Brain microvascular endothelial cell (primary cell): Measurements from ENCODE around the gene ALPL.

ENCODE experiments used
- DNase-seq: peaks from one replicate; pipeline ENCODE4 v3.0.0-alpha.2; 2020
- H3K27ac ChIP-seq: fragments of 250-450 bp; sonication (Bioruptor Pico); 2 replicates; pipeline ENCODE4 v1.5.1; 2020; ENCODE audit warnings: mild to moderate bottlenecking, moderate library complexity
- H3K27me3 ChIP-seq: fragments of 250-450 bp; sonication (Bioruptor Pico); replicated peaks from 2 replicates; pipeline ENCODE4 v1.5.1; 2020; ENCODE audit warnings: mild to moderate bottlenecking
- H3K36me3 ChIP-seq: fragments of 250-450 bp; sonication (Bioruptor Pico); replicated peaks from 2 replicates; pipeline ENCODE4 v1.5.1; 2020; ENCODE audit warnings: mild to moderate bottlenecking
- H3K4me3 ChIP-seq: 2 replicates; pipeline ENCODE4 v1.5.1; 2011; ENCODE audit warnings: low read depth, mild to moderate bottlenecking, control low read depth, low read length, moderate library complexity
- in situ Hi-C: cut with HindIII; loops from 2 replicates; pipeline ENCODE4 v1.10.0; 2017; ENCODE audit warnings: low sequenced_read_pairs, low pct_ligation_motif_present
- TF ChIP-seq, protein P1 (sequence below): IDR thresholded peaks from 2 replicates; pipeline ENCODE4 v1.5.1; 2011; ENCODE audit warnings: low read depth, mild to moderate bottlenecking, moderate library complexity, low read length, control low read depth, inconsistent platforms; ENCODE audit errors: missing control alignments

Gene ALPL

DNA sequence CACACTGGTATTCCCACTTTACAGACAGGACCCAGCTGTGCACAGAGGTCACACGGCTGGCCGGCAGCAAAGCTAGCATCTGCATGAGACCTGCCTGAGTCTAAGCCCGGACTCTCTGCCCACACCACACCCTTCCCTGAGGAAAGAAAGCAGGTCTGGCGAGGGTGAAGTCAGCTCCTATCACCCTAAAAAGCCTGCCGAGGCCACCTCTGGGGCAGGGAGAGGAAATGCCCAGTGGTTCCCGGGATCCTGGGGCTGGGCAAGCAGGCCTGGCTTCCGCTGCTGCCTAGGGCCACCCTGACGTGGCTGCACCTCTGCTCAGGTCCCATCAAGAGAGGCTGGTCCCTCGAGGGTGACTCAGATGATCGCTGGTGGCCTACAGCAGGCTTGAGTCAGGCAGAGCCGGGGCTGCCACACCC is 117.7 kb downstream of the ALPL start:
- Histone ChIP-seq H3K4me3 (no peak overlapping the region), H3K36me3 (no peaks in the 10 kb centered on the region), H3K27ac (no peak overlapping the region), H3K27me3 (peaks cover 12% of the 10 kb centered on the region)
- TF ChIP-seq, protein P1, sequence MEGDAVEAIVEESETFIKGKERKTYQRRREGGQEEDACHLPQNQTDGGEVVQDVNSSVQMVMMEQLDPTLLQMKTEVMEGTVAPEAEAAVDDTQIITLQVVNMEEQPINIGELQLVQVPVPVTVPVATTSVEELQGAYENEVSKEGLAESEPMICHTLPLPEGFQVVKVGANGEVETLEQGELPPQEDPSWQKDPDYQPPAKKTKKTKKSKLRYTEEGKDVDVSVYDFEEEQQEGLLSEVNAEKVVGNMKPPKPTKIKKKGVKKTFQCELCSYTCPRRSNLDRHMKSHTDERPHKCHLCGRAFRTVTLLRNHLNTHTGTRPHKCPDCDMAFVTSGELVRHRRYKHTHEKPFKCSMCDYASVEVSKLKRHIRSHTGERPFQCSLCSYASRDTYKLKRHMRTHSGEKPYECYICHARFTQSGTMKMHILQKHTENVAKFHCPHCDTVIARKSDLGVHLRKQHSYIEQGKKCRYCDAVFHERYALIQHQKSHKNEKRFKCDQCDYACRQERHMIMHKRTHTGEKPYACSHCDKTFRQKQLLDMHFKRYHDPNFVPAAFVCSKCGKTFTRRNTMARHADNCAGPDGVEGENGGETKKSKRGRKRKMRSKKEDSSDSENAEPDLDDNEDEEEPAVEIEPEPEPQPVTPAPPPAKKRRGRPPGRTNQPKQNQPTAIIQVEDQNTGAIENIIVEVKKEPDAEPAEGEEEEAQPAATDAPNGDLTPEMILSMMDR, result no peak
- in situ Hi-C loops, result no loop called here
- DNase-seq, result no peak
